HCT116 (cell line): ENCODE results near the gene PPP1R14C. TPM values are rescaled to one million over a fixed set of nuclear protein-coding genes. Genes with fewer than 3 reads are reported as not detected.

Source experiments
- ATAC-seq: fragments of 200-7000 bp; cut with Tn5 transposase; 2 replicates; pipeline ENCODE4 v1.9.1; 2020; ENCODE audit warnings: mild to moderate bottlenecking, moderate library complexity
- BruUV-seq: library from RNA; stranded (reverse); fragments of 400-500 nt; replicated peaks from 2 replicates; lab custom pipeline; 2021; lab: Mats Ljungman, UMichigan
- CTCF ChIA-PET: fragments of 300-600 bp; sonication (Branson Sonifier 250); formaldehyde crosslinking; loops from one replicate; lab custom pipeline; 2021; ENCODE audit warnings: antibody characterized with exemption; lab: Charles Lee
- POLR2A ChIA-PET: fragments of 300-600, 350-600 bp; sonication (Branson Sonifier 250); formaldehyde crosslinking; loops from one replicate; lab custom pipeline; 2021; ENCODE audit warnings: antibody characterized with exemption; lab: Charles Lee
- RAD21 ChIA-PET, 2 experiments: fragments of 300-600 bp; sonication (Branson Sonifier 250); formaldehyde crosslinking; loops; one replicate each; lab custom pipeline; 2023; ENCODE audit warnings: low total read pairs in 2 of 2; ENCODE audit not compliant: uncharacterized antibody in 2 of 2, unreplicated experiment in 2 of 2, low non-redundant PET in 1 of 2; lab: Charles Lee
- DNase-seq: peaks from one replicate; pipeline ENCODE4 v3.0.0-alpha.2; 2010; ENCODE audit warnings: low read depth, low spot score
- H2AFZ ChIP-seq: fragments of 200-600 bp; shearing (Covaris generic), sonication (generic); 2 replicates; pipeline ENCODE4 v1.6.1; 2017; ENCODE audit warnings: low read depth, mixed run types, mixed read lengths, antibody characterized with exemption, low read length; ENCODE audit not compliant: poor library complexity, severe bottlenecking
- H3K27ac ChIP-seq: 2 replicates; pipeline ENCODE4 v1.5.1; 2012; ENCODE audit warnings: low read depth, low read length
- H3K27me3 ChIP-seq: fragments of 200-600 bp; sonication (generic); 2 replicates; pipeline ENCODE4 v1.6.1; 2016; ENCODE audit warnings: mixed run types, low read length, mixed read lengths; ENCODE audit not compliant: insufficient read depth
- H3K36me3 ChIP-seq, 2 experiments: fragments of 200-500 bp in 1 of 2; fragments of 200-600 bp in 1 of 2; sonication (Bioruptor generic) in 1 of 2; sonication (generic) in 1 of 2; 2 replicates each; pipeline versions ENCODE4 v1.5.1 to v1.6.1; 2014 to 2016; ENCODE audit warnings: low read length in 2 of 2, inconsistent platforms in 1 of 2, mixed read lengths in 1 of 2, mixed run types in 1 of 2; ENCODE audit not compliant: insufficient read depth in 2 of 2, control insufficient read depth in 1 of 2
- H3K4me1 ChIP-seq, 2 experiments: fragments of 200-600 bp in 1 of 2; sonication (generic) in 1 of 2; 2 replicates each; pipeline versions ENCODE4 v1.5.1 to v1.6.1; 2012 to 2017; ENCODE audit warnings: low read length in 2 of 2, inconsistent platforms in 1 of 2, mild to moderate bottlenecking in 1 of 2, mixed read lengths in 1 of 2, mixed run types in 1 of 2, moderate library complexity in 1 of 2; ENCODE audit not compliant: insufficient read depth in 2 of 2, control insufficient read depth in 1 of 2
- H3K4me2 ChIP-seq: fragments of 200-600 bp; sonication (generic); 2 replicates; pipeline ENCODE4 v1.6.1; 2017; ENCODE audit warnings: mixed run types, low read length, mixed read lengths
- H3K4me3 ChIP-seq, 2 experiments: fragments of 200-600 bp in 1 of 2; sonication (generic) in 1 of 2; replicated peaks in 1 of 2; 2 replicates each; pipeline ENCODE4 v1.5.1; 2011 to 2016; ENCODE audit warnings: low read length in 2 of 2, control low read depth in 1 of 2, low read depth in 1 of 2, mild to moderate bottlenecking in 1 of 2, mixed read lengths in 1 of 2, mixed run types in 1 of 2
- H3K79me2 ChIP-seq: fragments of 200-600 bp; sonication (generic); 2 replicates; pipeline ENCODE4 v1.6.1; 2017; ENCODE audit warnings: mild to moderate bottlenecking, mixed run types, low read length, moderate library complexity, mixed read lengths; ENCODE audit not compliant: insufficient read depth
- H3K9ac ChIP-seq: fragments of 200-600 bp; sonication (generic); 2 replicates; pipeline ENCODE4 v1.6.1; 2016; ENCODE audit warnings: low read length, mixed read lengths
- H3K9me2 ChIP-seq: fragments of 200-600 bp; sonication (generic), shearing (Covaris generic); 2 replicates; pipeline ENCODE4 v1.6.1; 2017; ENCODE audit warnings: mixed run types, mild to moderate bottlenecking, moderate library complexity; ENCODE audit not compliant: insufficient read depth
- H3K9me3 ChIP-seq, 2 experiments: fragments of 200-500 bp in 1 of 2; fragments of 200-600 bp in 1 of 2; sonication (Bioruptor generic) in 1 of 2; sonication (generic) in 1 of 2; 2 replicates each; pipeline ENCODE4 v1.6.1; 2014 to 2017; ENCODE audit warnings: low read length in 2 of 2, mixed read lengths in 2 of 2, inconsistent platforms in 1 of 2, low read depth in 1 of 2, mild to moderate bottlenecking in 1 of 2, mixed run types in 1 of 2, moderate library complexity in 1 of 2; ENCODE audit not compliant: control insufficient read depth in 1 of 2, insufficient read depth in 1 of 2
- H4K20me1 ChIP-seq: fragments of 200-600 bp; sonication (generic), shearing (Covaris generic); 2 replicates; pipeline ENCODE4 v1.6.1; 2017; ENCODE audit warnings: mixed run types, mild to moderate bottlenecking, moderate library complexity; ENCODE audit not compliant: insufficient read depth
- CBX3 ChIP-seq: IDR thresholded peaks from 2 replicates; pipeline ENCODE4 v1.6.1; 2012; ENCODE audit warnings: low read depth
- CEBPB ChIP-seq: IDR thresholded peaks from 2 replicates; pipeline ENCODE4 v1.6.1; 2012; ENCODE audit warnings: low read depth
- CTCF ChIP-seq, 3 experiments: fragments of 200-600 bp in 1 of 3; sonication (generic) in 1 of 3; IDR thresholded peaks in 2 of 3; conservative IDR thresholded peaks in 1 of 3; 2 replicates each; pipeline ENCODE4 v1.5.1; 2012 to 2017; ENCODE audit warnings: low read depth in 2 of 3, low read length in 2 of 3, antibody characterized with exemption in 1 of 3, borderline replicate concordance in 1 of 3, control low read depth in 1 of 3, mild to moderate bottlenecking in 1 of 3, mixed read lengths in 1 of 3, mixed run types in 1 of 3, moderate library complexity in 1 of 3; ENCODE audit not compliant: insufficient read depth in 1 of 3
- EGR1 ChIP-seq: IDR thresholded peaks from 2 replicates; pipeline ENCODE4 v1.6.1; 2012; ENCODE audit warnings: low read depth
- EZH2 ChIP-seq: fragments of 200-600 bp; sonication (generic); IDR thresholded peaks from 2 replicates; pipeline ENCODE4 v1.6.1; 2017; ENCODE audit warnings: antibody characterized with exemption, mixed run types
- JUND ChIP-seq: IDR thresholded peaks from 2 replicates; pipeline ENCODE4 v1.6.1; 2012
- MAX ChIP-seq: IDR thresholded peaks from 2 replicates; pipeline ENCODE4 v1.6.1; 2012
- POLR2A ChIP-seq: IDR thresholded peaks from 2 replicates; pipeline ENCODE4 v1.7.0; 2011; ENCODE audit warnings: borderline replicate concordance; ENCODE audit not compliant: insufficient read depth, insufficient read length; ENCODE audit errors: extremely low read depth
- POLR2AphosphoS5 ChIP-seq: IDR thresholded peaks from 2 replicates; pipeline ENCODE4 v1.6.1; 2011; ENCODE audit warnings: mild to moderate bottlenecking, low read depth, low read length, moderate library complexity
- RAD21 ChIP-seq: IDR thresholded peaks from 2 replicates; pipeline ENCODE4 v1.6.1; 2012; ENCODE audit warnings: low read depth, mild to moderate bottlenecking
- REST ChIP-seq: IDR thresholded peaks from 2 replicates; pipeline ENCODE4 v1.6.1; 2012; ENCODE audit warnings: low read depth
- SIN3A ChIP-seq: IDR thresholded peaks from 2 replicates; pipeline ENCODE4 v1.6.1; 2012; ENCODE audit warnings: low read depth
- SP1 ChIP-seq: IDR thresholded peaks from 2 replicates; pipeline ENCODE4 v1.6.1; 2012; ENCODE audit warnings: low read depth
- TCF7L2 ChIP-seq: IDR thresholded peaks from 2 replicates; pipeline ENCODE4 v1.7.0; 2011; ENCODE audit warnings: borderline replicate concordance, inconsistent platforms; ENCODE audit not compliant: insufficient read depth, insufficient read length; ENCODE audit errors: extremely low read depth
- YY1 ChIP-seq: IDR thresholded peaks from 2 replicates; pipeline ENCODE4 v1.6.1; 2011; ENCODE audit warnings: low read length, low read depth, moderate library complexity, mild to moderate bottlenecking; ENCODE audit not compliant: insufficient replicate concordance; ENCODE audit errors: extremely low read depth
- ZBTB33 ChIP-seq: IDR thresholded peaks from 2 replicates; pipeline ENCODE4 v1.6.1; 2011; ENCODE audit warnings: mild to moderate bottlenecking, low read length, moderate library complexity; ENCODE audit not compliant: insufficient replicate concordance; ENCODE audit errors: extremely low read depth
- ZNF274 ChIP-seq: fragments of 200-500 bp; sonication (Bioruptor generic); IDR thresholded peaks from 2 replicates; pipeline ENCODE4 v1.6.1; 2014; ENCODE audit warnings: mild to moderate bottlenecking, low read depth, low read length, inconsistent platforms
- intact Hi-C: fragments of 100-400 bp; cut with micrococcal nuclease; formaldehyde crosslinking; loops from 2 replicates; pipeline ENCODE4 v1.10.0; 2022
- total RNA-seq: library from RNA; stranded (reverse); gene quantifications from one replicate; pipeline ENCODE4 v1.2.1, GENCODE V29; 2021; ENCODE audit not compliant: unreplicated experiment
- TF ChIP-seq, protein P1 (sequence below): IDR thresholded peaks from 2 replicates; pipeline ENCODE4 v1.6.1; 2012

PPP1R14C gene
- total RNA-seq, 1 experiment from 2014 or later = 7.8 TPM

DNA sequence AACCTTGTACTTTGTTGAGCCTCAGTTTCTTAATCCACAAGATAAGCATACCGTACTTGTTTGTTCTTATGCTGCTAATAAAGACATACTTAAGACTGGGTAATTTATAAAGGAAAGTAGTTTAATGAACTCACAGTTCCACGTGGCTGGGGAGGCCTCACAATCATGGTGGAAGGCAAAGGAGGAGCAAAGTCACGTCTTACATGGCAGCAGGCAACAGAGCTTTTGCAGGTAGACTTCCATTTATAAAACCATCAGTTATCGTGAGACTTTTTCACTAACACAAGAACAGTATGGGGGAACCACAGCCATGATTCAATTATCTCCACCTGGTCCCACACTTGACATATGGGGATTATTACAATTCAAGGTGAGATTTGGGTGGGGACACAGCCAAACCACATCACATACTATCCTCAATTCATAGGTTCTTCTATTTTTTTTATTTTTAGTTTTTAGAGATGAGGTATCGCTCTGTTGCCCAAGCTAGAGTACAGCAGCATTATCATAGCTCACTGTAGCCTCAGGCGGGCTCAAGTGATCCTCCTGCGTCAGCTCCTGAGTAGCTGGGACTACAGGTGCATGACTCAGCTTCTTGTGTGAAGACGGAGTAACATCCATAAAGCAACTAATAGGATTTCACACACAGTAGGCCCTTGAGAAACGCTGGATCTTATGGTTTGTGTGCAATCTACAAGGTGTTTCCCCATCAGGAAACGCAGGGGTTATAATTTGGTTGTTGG is 149.3 kb downstream of the PPP1R14C start:
- Histone ChIP-seq H3K9me3 (peaks cover 3 to 7% of the 10 kb centered on the region in 2 experiments; a peak in 2 of 4 replicates), H3K4me3 (no peak overlapping the region), H3K9me2 (no peaks in the 10 kb centered on the region), H3K27me3 (no peaks in the 10 kb centered on the region), H4K20me1 (no peaks in the 10 kb centered on the region), H2AFZ (no peak overlapping the region), H3K27ac (no peak overlapping the region), H3K79me2 (no peaks in the 10 kb centered on the region), H3K9ac (no peak overlapping the region), H3K36me3 (no peaks in the 10 kb centered on the region), H3K4me2 (no peak overlapping the region), H3K4me1 (peaks cover 0 to 24% of the 10 kb centered on the region in 2 experiments; a peak in 2 of 4 replicates)
- RAD21 ChIA-PET = no interaction called here
- POLR2A ChIA-PET = no interaction called here
- no peak for TF ChIP-seq SIN3A
- no peak for TF ChIP-seq ZBTB33
- TF ChIP-seq EGR1 = no peak
- no peak for TF ChIP-seq MAX
- TF ChIP-seq TCF7L2 = no peak
- no peak for TF ChIP-seq REST
- no peak for TF ChIP-seq CBX3
- TF ChIP-seq YY1 = no peak
- no peak for TF ChIP-seq POLR2A
- TF ChIP-seq EZH2 = no peak
- TF ChIP-seq CTCF (IDR thresholded peaks at IDR 0.05 in 2 of 3, conservative IDR thresholded peaks at IDR 0.05 in 1 of 3; ENCODE audit: borderline replicate concordance in 1 of 3, insufficient read depth in 1 of 3, low read depth in 2 of 3, low read length in 2 of 3) = no peak
- no peak for TF ChIP-seq JUND
- TF ChIP-seq POLR2AphosphoS5 = no peak
- no peak for TF ChIP-seq RAD21
- no peak for TF ChIP-seq ZNF274
- TF ChIP-seq, protein P1, sequence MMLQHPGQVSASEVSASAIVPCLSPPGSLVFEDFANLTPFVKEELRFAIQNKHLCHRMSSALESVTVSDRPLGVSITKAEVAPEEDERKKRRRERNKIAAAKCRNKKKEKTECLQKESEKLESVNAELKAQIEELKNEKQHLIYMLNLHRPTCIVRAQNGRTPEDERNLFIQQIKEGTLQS = no peak
- TF ChIP-seq SP1 = no peak
- TF ChIP-seq CEBPB = no peak
- BruUV-seq = no TSS peak
- DNase-seq (no peak), ATAC-seq (no peak)
- intact Hi-C loops = no loop called here
- CTCF ChIA-PET = no interaction called here
